ENCODE results near the gene KANSL1.
"Not testable (repeated sequence)": the region's sequence is repeated elsewhere in the genome, so short reads cannot be mapped to it uniquely, and the experiment has no call there.

The KANSL1 gene

DNA sequence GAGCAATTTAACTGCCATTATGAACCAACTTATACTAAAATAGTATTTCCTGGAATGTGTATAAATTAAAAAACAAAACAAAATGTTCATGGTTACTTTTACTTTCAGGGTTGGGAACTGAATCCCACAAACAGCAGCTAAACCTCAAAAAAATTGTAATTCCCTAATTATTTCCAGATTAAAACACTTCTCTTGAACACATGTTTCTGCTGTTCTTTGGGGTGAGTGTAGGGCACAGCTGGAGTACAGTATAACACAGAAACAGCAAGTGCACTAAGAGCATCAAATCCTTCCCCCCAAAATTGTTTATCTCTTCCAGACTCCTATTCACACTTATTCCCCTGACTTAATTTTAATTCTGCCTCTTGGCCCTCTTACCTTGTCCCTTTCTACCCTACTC lies 56.4 kb downstream of the KANSL1 start:
- DNase-seq (ENCODE audit: low spot score): no peak

DNA sequence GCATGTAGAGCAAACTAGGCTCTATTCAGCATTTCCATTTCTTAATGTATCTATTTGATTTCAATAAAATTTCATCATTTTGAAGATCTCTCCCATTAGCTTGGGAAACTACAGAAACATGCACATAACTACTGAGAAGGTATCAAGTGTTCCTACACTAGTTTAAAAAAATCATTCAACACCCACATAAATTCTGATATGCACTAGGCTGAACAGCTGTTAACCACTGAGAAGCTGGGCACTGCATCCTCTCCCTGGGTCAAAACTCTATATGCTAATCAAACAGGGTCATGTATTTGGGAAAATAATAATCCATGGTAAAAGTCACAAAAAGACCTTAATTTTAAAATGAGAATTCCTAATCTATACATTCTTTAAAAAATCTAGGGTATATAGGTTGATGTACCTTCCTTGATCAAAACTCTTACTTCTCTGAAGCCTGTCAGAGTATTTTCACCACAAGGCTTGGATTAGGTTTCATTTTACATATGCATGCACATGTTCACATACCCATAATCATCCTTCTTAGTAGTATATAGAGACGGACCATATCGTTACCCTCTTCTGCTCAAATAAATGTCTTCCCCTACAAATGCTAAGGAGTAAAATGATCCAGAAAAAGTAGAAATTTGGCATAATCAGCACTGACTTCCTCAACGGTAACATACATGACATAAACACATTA lies 57.2 kb downstream of the KANSL1 start:
- DNase-seq (ENCODE audit: low spot score): no peak

DNA sequence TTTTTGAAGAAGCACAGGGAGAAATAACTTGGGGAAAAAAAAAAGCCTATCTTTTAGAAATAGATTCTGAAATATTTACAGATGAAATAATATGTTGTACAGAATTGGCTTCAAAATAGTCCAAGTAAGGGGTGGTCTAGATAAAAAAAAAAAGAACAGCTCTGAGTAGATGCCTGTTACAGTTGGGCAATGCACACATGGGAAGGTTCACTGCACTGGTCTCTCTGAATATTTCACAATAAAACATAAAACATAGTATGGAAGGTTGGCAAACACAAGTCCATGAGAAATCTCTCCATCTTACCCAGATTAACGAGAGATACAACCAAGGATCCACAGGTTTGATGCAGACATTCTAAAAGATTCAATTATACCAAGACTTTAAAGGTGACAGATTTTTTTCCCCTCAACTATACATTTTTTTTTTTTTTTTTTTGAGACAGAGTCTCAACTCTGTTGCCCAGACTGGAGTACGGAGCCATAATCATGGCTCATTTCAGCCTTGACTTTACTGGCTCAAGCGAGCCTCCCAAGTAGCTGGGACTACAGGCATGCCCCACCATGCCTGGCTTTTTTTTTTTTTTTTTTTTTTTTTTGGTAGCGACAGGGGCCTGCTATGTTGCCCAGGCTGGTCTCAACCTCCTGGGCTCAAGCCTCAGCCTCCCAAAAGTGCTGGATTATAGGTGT lies 58.0 kb downstream of the KANSL1 start:
- no peak for DNase-seq (ENCODE audit: low spot score)

DNA sequence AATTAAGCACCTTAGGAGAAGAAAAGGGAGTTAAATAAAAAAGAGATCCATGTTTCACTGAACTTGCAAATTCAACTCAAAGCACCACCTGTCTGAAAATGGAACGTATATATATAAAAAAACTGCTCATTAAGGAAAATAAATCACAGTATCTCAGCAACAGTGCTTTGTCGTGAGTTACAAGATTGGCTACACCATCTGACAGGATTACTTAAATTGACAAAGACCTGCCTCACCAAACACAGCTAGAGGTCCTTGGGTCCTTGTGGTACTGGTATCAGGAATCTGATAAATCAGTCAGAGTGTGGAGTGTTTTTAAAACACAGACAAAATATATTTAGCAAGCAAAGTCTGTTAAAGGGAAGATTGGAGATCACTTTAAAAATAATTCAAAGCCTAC lies 63.9 kb downstream of the KANSL1 start:
- no peak for DNase-seq (ENCODE audit: low spot score)

DNA sequence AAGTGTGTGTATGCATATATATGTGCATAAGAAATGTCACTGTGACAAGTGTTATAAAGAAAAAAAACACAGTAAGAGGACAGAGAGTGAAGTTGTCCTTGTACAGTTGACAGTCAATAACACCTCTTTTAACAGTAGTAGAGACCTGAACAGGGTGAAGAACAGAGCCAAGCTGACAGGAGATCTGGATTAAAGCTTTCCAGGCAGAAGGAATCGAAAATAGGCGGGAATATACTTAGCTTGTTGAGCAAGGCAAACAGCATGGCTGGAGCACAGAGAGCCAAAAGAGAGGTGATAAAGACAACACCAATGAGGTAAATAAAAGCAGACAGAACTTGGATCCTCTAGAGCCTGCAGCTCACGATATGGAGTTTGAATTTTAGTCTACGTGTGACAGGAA lies 64.8 kb downstream of the KANSL1 start:
- no peak for DNase-seq (ENCODE audit: low spot score)

DNA sequence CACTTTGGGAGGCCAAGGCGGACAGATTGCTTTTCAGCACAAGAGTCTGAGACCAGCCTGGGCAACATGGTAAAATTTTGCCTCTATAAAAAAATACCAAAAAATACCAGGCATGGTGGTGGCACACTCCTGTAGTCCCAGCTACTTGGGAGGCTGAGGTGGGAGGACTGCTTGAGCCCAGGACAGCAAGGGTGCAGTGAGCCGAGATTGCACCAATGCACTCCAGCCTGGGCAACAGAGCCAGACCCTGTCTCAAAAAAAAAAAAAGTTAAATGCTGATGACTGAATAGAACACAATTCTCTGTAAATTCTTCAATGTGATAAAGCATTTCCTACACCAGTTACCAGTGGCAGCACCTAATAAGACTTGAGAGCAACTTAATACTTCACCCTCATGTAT lies 65.7 kb downstream of the KANSL1 start:
- no peak for DNase-seq (ENCODE audit: low spot score)

DNA sequence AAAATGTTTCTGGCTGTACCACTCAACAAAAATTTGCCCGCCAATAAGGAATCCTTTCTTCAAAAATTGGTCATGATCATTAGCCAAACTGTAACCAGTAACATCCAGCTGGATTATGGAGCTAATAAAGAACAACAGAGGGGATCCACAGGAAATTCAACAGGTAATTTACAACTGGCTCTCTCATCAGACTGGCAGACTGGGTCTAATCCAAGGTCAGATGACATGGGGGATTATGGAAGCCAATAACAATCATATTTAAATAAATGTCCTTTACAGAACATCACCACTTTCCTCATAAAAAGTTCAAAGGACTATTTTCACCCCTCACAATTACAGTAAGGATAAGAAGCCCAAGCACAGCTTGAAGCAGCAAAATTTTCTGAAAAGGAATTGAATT lies 66.4 kb downstream of the KANSL1 start:
- DNase-seq (ENCODE audit: low spot score): peak; percentile 45

DNA sequence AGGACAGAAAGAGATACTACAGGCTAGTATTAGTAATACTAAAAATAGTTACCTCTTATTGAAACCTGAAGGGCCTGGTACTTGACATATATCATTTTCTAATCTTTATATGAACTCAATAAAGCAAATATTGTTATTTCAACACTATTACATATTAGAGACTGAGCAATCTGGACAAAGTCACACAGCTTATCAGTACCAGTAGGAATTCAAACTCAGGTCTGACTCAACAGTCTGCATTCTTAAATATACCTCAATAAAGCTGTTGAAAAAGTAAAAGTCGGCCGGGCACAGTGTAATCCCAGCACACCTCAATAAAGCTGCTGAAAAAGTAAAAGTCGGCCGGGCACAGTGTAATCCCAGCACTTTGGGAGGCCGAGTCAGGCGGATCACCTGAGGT lies 67.4 kb downstream of the KANSL1 start:
- no peak for DNase-seq (ENCODE audit: low spot score)

DNA sequence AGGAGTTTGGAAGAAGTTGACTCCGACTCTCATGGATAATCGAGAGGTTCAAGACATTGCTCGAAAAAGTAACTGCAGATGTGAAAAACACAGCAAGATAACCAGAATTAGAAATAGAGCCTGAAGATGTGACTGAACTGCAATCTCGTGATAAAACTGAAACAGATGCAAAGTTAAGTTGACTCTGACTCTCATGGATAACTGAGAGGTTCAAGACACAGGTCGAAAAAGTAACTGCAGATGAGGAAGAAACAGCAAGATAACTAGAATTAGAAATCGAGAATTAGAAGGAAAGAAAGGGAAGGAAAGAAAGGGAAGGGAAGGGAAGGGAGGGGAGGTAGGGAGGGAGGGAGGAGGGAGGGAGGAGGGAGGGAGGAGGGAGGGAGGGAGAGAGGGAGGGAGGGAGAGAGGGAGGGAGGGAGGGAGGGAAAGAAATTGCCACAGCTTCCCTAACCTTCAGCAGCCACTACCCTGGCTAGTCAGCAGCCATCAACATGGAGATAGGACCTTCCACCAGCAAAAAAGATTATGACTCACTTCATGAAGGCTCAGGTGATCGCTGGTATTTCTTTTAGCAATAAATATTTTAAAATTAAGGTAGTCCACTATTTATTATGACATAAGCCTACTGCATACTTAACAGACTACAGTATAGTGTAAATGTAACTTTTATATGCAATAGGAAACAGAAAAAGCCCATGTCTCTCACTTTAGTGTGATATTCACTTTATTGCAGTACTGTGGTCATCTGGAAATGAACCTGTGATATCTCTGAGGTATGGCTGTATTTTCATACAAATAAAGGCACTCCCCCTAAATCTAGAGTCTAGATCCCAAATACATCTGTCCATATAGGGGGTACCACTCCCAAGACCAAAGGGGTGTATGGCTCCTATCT lies 68.3 kb downstream of the KANSL1 start:
- no peak for DNase-seq (ENCODE audit: low spot score)

DNA sequence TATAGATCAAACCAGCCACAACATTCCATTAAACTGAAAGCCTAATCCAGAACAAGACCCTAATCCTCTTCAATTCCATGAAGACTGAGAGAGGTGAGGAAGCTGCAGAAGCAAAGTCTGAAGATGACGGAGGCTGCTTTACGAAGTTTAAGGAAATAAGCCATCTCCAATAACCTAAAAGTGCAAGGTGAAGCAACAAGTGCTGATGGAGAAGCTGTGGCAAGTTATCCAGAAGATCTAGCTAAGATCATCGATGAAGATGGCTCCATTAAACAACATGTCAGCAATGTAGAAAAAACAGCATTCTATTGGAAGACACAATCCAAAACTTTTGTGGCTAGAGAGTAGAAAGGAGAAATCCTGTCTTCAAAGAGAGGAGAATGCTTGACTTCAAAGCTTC lies 69.6 kb downstream of the KANSL1 start:
- no peak for DNase-seq (ENCODE audit: low spot score)

DNA sequence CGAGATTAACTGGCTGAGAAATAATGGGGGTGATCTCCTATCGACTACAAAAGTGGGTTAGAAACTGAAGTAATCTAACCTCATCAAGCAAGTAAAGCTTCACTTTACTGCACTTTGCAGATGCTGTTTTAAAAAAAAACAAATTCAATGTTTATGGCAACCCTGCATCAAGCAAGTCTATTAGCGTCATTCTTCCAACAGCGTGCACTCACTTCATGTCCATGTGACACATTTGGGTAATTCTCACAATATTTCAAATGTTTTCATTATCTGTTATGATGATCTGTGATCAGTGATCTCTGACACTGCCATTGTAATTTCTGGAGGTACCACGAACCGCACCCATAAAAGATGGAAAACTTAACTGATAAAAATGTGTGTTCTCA lies 70.8 kb downstream of the KANSL1 start:
- no peak for DNase-seq (ENCODE audit: low spot score)

DNA sequence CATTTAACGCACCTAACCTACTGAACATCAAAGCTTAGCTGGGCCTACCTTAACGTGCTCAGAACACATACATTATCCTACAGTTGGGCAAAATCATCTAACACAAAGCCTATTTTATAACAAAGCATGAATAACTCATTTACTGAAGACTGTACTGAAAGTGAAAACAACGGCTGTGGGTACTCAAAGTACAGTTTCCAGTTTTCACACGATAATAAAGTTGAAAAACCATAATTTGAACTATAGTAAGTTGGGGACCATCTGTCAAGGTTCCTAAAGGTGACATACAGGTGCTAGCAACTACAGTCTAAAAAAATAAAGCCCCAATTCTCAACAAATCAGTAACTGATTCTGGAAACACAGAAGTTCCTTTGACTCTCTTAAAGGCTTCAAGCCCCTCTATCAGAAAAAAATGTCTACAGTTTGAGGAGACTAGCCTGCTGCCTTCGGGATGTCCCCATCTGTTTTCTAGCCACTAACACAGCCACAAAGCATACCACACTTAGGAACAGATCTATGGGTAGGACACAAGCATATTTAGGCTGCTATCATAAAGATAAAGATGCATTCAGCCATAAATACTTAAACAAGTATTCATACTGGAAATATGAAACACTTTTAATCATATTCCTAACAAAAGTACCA lies 71.3 kb downstream of the KANSL1 start:
- DNase-seq (ENCODE audit: low spot score): no peak

DNA sequence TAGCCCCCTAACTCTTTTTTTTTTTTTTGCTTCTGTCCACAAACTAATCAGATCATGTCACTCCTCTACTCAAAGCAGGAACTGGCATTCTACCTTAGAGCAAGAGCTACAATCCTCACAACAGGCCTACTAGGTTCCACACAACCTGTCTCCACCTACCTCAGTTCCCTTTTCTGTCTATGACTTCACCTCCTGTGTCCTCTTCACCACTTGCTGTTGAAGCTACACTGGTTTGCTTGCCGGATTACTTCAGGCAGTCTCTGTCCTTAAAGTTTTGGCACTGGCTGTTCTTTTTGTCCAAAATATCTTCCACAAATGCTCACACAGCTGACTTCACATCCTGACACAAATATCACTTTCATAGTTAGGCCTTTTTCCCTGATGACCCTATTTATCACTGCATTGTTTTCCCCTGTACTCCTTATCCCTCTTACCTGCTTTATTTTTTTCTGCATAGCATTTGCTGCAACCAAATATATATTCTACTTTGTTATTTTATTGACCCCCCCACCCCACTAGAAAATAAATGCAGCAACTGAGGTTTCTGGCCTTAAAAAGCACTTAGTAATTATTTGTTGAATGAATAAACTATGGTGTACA lies 72.0 kb downstream of the KANSL1 start:
- DNase-seq (ENCODE audit: low spot score): no peak

DNA sequence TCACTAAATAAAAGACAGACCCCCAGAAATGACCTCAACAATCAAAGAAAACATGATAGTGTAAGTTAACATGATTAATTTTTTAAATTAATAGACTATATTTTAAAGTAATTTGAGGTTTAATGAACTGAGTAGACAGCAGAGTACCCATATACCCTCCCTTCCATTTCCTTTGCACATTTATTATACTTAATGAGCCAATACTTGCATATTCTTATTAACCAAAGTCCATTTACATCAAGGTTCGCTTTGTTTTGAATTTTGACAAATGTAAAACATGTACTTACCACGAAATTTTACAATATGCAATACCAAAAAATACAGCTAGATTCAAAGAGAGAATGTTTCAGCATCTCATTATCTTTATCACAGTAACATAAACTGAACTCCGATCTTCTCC lies 72.7 kb downstream of the KANSL1 start:
- no peak for DNase-seq (ENCODE audit: low spot score)

DNA sequence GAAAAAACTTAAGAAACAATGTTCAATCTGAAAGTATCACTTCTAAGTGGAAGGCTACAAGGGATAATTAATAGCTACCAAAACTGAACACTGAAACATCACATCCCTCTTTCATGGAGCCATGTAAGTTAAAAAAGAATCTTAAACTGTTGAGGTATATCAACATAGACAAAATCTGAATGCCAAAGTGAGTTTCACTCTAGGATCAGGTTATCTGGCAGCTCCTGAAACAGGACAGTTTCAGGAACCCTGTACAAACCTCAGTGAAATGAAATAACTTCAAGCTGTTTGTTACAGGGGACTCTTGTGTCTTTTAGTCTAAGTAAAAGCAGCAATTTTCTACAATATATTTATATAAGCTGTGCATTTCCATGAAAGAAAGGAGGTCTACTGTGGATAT lies 73.2 kb downstream of the KANSL1 start:
- no peak for DNase-seq (ENCODE audit: low spot score)

DNA sequence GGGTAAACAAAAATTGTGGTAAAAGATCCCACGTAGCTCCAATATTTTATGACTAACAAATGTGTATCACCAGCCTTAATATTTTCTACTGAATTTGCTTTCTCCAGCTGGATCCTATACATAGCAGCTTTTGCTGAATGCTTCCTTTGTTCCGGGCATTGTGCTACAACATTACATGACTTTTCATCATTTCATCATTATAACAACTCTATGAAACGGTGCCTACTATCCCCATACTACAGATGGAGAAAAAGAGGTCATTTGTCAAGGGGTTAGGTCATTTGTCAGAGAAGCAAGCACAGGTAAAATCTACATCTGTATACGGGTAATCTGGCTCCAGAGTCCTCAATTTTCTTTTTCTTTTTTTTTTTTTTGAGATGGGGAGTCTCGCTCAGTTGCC lies 74.3 kb downstream of the KANSL1 start:
- DNase-seq (ENCODE audit: low spot score): no peak

DNA sequence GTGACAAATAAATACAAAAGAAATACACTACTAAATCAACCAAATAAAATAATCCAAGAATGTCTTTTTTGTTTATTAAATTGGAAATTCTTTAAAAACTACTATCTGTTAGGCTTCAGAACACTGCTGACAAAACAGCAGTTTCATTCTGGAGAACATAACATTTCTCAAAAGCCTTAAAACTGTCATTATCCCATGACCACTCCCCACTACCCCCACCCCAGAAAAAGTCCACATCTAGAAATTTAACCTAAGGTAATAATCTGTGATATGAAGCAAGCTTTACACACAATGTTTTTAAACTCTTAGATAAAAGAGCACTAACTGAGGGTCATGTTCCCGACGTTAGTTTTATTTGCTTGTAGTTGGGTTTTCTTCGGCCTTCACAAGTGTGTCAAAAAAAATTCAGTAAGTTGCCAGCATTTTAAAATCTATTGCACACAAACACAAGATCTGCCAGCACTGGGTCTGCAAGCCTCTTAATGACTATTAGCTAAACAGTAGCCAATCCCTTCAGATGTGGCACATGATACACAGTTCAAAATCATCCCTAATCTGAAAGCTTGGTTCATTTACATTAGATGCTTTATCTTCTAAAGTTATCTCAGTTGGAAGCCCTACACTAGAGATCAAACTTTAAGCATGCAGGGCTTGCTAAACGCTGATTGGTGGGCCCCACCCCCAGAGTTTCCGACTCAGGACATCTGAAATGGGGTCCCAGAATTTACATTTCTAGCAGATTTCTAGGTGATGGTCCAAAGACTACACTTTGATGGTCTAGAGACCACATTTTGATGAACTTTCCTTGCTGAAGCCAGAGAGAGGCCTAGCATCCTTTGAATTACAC lies 75.2 kb downstream of the KANSL1 start:
- no peak for DNase-seq (ENCODE audit: low spot score)

DNA sequence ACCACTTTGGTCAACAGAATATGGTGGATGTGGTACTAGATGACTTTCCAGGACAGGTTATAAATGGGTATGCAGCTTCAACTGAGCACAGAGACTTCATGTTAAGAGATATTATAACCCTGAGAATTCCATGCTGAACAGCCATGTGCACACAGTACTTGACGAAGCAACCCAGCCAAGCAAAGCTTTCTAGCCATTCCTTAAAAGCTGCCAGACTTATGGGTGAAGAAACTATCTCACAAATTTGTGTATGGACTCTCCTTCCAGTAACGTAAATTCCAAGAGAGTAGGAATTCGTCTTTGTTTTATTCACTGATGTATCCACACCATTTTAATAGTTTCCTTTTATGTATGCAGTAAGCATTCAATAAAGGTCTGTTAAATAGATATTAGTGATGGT lies 76.1 kb downstream of the KANSL1 start:
- no peak for DNase-seq (ENCODE audit: low spot score)

DNA sequence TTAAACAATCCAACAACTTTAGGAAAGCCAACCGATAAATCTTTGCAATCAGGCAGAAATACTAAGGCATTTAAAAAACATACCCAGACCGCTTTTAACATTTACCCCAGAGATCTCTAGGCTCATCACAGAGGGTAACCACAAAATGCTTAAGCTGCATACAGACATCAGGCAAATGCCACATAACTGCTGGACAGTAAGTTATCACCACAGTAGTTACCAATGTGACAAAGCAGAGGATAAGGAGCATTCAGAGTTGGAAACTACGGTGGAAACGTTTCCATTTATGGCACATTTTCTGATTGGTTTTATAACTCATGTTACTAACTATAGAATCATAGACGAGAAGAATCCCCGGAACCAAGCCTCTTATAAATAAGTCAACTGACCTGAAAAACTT lies 77.5 kb downstream of the KANSL1 start:
- no peak for DNase-seq (ENCODE audit: low spot score)

DNA sequence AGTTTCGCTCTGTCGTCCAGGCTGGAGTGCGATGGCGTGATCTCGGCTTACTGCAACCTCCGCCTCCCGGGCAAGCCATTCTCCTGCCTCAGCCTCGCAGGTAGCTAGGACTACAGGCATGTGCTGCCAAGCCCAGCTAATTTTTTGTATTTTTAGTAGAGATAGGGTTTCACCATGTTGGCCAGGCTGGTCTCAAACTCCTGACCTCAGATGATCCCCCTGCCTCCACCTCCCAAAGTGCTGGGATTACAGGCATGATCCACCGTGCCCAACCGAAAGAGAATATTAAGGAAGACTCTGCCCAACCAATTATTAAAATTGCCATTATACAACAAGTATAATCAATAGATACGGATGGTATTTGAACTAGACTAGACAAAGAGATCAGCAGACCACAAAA lies 82.0 kb downstream of the KANSL1 start:
- not testable (repeated sequence) for DNase-seq (ENCODE audit: low spot score)

DNA sequence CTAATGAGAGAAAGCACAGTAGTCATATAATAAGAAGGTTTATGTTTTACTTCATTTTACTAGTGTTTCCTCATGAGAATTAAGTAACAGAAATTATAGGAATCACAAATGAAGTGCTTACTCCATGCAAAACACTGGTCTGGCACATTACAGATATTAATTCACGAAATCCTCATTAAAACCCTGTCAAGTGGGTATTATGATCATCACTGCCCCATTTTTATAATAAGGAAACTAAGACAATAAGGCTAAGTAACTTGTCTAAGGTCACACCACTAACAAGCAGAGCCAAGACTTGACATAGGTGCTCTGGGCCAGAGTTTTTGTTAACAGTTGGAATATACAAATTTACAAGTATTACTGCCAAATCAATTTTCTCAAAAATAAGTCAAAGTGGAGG lies 83.0 kb downstream of the KANSL1 start:
- peak; percentile 59 for DNase-seq (ENCODE audit: low spot score)
